ENCODE data around the gene CYP27B1. TPM values are rescaled to one million over a fixed set of nuclear protein-coding genes. Genes with fewer than 3 reads are reported as not detected.

Gene CYP27B1
- total RNA-seq, 4 donors from 2014 or later = 3.0 TPM; not detected in 3

DNA sequence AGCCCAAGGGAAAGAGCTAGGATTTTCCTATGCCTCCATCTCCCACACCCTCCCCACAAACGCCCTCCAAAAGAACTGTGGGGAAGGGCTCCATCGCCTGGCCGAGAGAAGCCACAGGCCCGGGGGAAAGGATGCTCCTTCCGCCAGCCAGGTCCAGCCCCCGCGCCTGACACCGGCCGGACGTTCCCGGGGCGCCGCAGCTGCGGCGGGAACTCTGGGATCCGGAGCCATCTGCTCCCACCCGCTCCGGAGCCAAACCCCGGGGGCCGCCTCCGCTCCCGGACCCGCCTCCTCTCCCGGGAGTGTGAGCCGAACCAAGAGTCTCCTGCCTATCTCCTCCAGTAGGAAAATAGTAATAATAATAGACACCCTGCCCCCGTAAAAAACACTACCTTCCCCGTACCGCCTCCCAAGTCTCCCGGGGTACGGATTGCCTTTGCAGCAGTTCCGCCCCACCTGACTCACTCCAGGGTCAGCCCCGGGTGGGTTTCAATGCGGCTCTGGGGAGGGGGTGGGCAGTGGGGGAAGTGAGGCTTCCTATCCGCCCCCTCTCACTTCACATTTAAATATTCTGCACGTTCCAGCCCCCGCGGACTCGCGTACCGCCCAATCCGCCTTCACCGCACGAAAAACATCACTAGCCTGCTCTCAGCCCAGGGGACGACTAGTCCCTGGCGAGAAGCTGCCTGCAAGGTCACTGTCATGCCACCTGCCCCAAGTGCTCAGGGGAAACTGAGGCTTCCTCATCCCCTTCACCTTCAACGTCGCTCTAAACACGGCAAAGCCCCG, 30.7 kb downstream of the CYP27B1 start:
- H3K9me3 ChIP-seq = no peaks in the 10 kb centered on the region
- peaks cover 7 to 85% of the 10 kb centered on the region in 2 donors for H3K27me3 ChIP-seq
- H3K4me1 ChIP-seq = peaks cover 0 to 47% (median 31%) of the 10 kb centered on the region in 4 donors
- DNase-seq (ENCODE audit: low spot score in 2 of 2) = no peak
- TF ChIP-seq EP300 (IDR thresholded peaks at IDR 0.05) = no peak
- TF ChIP-seq, protein P1, sequence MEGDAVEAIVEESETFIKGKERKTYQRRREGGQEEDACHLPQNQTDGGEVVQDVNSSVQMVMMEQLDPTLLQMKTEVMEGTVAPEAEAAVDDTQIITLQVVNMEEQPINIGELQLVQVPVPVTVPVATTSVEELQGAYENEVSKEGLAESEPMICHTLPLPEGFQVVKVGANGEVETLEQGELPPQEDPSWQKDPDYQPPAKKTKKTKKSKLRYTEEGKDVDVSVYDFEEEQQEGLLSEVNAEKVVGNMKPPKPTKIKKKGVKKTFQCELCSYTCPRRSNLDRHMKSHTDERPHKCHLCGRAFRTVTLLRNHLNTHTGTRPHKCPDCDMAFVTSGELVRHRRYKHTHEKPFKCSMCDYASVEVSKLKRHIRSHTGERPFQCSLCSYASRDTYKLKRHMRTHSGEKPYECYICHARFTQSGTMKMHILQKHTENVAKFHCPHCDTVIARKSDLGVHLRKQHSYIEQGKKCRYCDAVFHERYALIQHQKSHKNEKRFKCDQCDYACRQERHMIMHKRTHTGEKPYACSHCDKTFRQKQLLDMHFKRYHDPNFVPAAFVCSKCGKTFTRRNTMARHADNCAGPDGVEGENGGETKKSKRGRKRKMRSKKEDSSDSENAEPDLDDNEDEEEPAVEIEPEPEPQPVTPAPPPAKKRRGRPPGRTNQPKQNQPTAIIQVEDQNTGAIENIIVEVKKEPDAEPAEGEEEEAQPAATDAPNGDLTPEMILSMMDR (IDR thresholded peaks at IDR 0.05) = peak in 1 of 5 experiments; percentile 9
- no peak for TF ChIP-seq POLR2A (IDR thresholded peaks at IDR 0.05)
- peak overlapping the region in 1 of 4 donors; percentile 20 for H3K4me3 ChIP-seq
- no peak overlapping the region for H3K27ac ChIP-seq
- WGBS, 2 donors = 7 to 12% methylated on average over 40 to 49 of the region's 49 CpGs
- no peaks in the 10 kb centered on the region for H3K36me3 ChIP-seq

DNA sequence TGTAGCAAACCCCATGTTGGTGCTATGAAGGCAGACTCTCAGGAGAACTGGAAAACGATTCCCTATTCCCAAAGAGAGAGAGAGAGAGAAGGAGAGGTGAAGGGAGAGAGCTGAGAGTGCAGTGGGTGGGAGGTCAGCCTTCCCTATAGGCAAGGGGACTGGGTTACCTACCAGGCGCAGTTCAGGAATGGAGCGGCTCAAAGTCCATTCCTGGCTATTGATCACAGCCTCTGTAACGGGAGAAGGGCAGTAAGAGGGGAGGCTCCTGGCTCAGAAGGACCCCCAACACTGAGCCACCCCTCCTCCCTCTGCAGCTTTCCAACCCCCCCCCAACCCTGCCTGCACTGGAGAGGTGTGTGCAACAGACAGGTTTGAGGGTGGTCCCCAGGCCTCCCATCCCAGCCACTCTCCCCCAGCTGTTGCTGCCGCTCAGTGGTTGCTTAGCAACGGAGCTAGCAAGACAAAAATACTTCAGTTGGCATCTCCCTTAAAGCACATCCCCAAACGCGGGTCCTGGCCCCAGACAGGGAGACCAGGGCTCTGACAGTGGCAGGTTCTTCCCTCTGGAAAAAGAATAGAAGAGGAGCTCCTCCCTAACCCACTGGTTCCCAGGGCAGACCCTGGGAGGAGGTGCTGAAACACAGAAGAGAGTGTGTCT, 31.6 kb downstream of the CYP27B1 start:
- DNase-seq (ENCODE audit: low spot score in 2 of 2) = no peak
- TF ChIP-seq EP300 (IDR thresholded peaks at IDR 0.05) (no peak), POLR2A (IDR thresholded peaks at IDR 0.05) (no peak)
- TF ChIP-seq, protein P1 (IDR thresholded peaks at IDR 0.05) = no peak
- Histone ChIP-seq H3K36me3 (no peaks in the 10 kb centered on the region), H3K27me3 (peaks cover 7 to 77% of the 10 kb centered on the region in 2 donors), H3K4me1 (peaks cover 0 to 47% (median 31%) of the 10 kb centered on the region in 4 donors), H3K27ac (no peak overlapping the region), H3K4me3 (no peak overlapping the region), H3K9me3 (no peaks in the 10 kb centered on the region)
- 31 to 39% methylated on average over 8 of the region's 8 CpGs for WGBS, 2 donors

DNA sequence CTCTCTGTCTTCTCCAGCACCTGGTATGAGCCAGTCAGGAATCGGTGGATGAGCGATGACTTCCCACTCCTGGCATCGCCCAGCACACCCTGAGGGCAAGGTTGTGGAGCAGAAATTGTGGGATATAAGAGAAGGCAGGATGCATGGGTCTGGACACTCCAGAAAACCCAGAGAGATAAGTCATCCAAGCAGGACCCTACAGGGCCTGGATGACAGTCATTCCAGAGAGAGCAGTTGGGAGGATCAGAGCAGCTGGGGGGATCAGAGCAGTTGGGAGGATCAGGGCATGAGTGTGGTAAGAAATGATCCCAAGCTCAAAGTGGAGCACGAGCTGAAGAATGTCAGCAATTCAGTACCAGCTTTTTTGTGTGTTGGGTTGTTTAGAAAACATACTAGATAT, 32.3 kb downstream of the CYP27B1 start:
- no peak overlapping the region for H3K27ac ChIP-seq
- H3K36me3 ChIP-seq = no peaks in the 10 kb centered on the region
- WGBS, 2 donors = 76 to 79% methylated on average over 4 of the region's 4 CpGs
- H3K4me1 ChIP-seq = peaks cover 0 to 45% (median 29%) of the 10 kb centered on the region in 4 donors
- H3K9me3 ChIP-seq = no peaks in the 10 kb centered on the region
- DNase-seq (ENCODE audit: low spot score in 2 of 2) = no peak
- H3K27me3 ChIP-seq = peaks cover 7 to 69% of the 10 kb centered on the region in 2 donors
- no peak overlapping the region for H3K4me3 ChIP-seq
- TF ChIP-seq, protein P1 (IDR thresholded peaks at IDR 0.05) = no peak
- TF ChIP-seq EP300 (IDR thresholded peaks at IDR 0.05) = no peak
- TF ChIP-seq POLR2A (IDR thresholded peaks at IDR 0.05) = no peak

DNA sequence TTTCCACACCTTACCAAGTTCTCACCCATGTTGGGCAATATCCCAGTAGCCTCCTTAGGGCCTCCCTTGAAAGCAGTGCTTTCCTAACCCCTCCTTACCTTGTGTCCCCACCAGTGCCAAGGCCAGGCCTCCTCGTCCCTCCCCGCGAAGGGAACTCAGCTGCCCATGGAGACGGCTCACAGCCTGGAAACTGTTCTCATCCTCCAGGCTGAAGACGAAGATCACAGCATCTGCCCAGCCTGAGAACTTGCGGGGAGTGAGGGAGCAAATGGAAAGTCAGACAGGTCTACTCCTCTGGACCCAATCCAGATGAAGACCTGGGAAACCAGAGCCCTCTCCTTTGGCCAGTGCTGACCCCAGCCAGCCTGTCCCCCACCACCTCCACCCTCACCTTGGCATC, 33.0 kb downstream of the CYP27B1 start:
- peaks cover 7 to 63% of the 10 kb centered on the region in 2 donors for H3K27me3 ChIP-seq
- H3K36me3 ChIP-seq = no peaks in the 10 kb centered on the region
- H3K27ac ChIP-seq = no peak overlapping the region
- WGBS, 2 donors = 79 to 81% methylated on average over 5 to 6 of the region's 6 CpGs
- no peak for DNase-seq (ENCODE audit: low spot score in 2 of 2)
- TF ChIP-seq EP300 (IDR thresholded peaks at IDR 0.05) (no peak), POLR2A (IDR thresholded peaks at IDR 0.05) (no peak)
- TF ChIP-seq, protein P1 (IDR thresholded peaks at IDR 0.05) = no peak
- H3K4me1 ChIP-seq = peaks cover 0 to 38% (median 27%) of the 10 kb centered on the region in 4 donors
- no peak overlapping the region for H3K4me3 ChIP-seq
- no peaks in the 10 kb centered on the region for H3K9me3 ChIP-seq
